Hematopoietic multipotent progenitor cell treated with erythropoietin and hydrocortisone succinate and interleukin-3 and kit ligand, for 15 days (in vitro differentiated cells): ENCODE measurements around the gene SPATA7.

Source experiments
- DNase-seq: peaks from one replicate; pipeline ENCODE4 v3.0.0-alpha.2; 2015; ENCODE audit warnings: low spot score

The SPATA7 gene

DNA sequence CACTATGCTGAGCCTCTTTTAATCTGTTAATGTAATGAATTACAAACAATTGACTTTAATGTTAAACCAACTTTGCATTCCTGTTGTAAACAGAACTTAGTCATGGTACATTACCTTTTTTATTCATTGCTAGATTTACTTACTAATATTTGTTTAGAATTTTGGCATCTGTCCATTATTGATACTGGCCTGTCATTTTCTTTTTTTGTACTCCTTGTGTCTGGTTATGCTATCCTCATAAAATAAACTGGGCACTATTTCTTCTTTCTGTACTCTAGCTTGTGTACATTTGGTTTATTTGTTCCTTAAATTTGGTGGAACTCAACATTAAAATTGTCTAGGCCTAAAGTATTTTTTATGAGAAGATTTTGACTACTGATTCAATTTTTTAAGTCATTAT, 32.1 kb downstream of the SPATA7 start:
- DNase-seq = no peak

DNA sequence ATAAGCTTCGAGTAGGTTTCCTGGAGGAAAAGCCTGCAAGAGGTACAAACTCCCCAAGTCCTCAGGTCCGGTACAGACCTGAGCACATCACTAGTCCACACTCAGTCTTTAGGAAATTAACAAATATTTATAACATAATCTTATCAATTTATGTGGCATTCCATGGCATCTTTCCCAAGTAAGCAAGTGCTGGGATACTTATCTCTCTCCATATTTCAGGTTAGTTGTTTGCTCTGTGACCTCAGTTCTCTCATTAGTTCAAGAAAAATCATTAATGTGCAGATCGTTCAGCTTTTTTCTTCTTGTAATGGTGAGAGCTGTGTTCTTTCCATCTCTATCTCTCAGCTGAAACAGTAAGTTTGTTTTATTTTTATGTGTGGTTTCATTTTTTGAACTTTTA, 34.7 kb downstream of the SPATA7 start:
- no peak for DNase-seq

DNA sequence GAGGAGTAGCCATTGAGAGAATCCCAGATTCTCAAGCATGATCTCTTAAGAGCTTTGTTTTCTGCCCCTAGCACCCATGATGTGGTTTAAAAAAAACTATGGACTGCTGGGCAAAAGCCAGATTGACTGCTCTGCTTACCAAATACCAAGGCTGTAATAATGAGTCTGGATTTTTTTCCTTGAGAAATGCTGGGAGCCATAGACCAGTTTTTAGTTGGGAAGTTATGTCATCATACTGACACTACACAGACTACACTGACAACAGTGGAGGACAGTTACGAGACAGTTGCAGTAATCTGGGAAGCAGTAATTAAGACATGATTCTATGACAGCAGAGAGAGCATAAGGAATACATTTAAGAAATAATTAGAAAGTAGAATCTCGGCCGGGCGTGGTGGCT, 35.8 kb downstream of the SPATA7 start:
- DNase-seq = no peak

DNA sequence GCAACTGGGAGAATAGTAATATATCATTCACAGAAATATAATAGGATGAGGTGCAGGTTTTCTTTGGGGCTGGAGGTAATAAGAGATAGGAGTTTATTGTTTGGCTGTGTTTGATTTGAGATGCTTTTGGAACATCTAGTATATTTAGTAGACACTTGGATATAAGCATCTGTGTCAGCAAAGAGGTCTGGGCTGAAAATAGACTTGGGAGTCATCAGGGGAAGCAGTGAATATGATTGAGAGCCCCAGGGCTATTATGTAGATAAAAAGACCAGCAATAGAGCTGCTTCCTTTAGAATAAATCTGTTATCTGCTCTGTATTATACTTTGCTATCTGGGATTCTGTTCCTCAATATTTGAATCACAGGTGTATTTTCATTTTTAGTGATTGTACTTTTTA, 36.6 kb downstream of the SPATA7 start:
- DNase-seq = no peak

DNA sequence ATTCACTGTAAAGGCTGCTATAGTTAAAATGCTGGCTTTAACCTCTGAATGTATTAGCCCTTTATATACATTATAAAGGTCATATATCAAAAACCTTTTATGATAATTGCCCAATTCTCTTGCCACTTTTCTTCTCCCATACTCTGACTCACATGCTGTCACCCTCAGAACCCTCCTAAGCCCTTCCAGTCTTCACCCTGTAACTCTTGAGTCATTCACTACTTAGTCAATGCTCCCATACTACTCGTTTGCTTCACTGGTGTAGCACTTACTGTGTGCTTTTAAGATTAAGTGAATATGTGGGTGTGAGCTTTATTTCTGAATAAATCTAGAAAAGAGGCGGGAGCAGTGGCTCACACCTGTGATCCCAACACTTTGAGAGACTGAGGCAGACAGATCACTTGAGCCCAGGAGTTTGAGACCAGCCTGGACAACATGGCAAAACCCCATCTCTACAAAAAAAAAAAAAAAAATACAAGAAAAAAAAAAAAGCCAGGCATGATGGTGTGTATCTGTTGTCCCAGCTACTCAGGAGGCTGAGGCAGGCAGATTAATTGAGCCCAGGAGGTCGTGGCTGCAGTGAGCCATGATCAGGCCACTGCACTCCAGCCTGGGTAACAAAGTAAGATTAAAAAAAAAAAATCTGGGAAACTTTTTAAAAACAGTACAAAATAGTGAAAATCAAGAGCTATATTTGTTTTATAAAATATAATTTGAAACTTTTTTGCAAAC, 37.6 kb downstream of the SPATA7 start:
- no peak for DNase-seq

DNA sequence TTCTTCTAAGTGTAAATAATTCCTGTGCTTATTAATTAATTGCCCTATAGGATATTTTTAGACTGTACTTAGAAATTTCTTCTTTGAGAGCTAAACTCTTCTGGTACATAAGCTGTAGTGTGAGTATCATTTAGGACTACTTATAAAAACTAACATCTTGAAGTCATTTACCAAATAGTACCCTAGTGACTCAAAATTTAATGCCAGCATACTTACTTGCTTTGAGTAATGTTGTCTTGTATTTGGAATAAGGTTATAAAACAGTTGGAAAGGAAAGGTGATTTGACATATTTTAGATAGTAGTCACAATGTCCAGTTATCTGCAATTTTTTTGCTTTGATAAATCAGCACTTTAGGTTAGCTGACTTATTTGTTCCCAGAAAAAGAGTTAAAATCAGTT, 39.1 kb downstream of the SPATA7 start:
- no peak for DNase-seq

DNA sequence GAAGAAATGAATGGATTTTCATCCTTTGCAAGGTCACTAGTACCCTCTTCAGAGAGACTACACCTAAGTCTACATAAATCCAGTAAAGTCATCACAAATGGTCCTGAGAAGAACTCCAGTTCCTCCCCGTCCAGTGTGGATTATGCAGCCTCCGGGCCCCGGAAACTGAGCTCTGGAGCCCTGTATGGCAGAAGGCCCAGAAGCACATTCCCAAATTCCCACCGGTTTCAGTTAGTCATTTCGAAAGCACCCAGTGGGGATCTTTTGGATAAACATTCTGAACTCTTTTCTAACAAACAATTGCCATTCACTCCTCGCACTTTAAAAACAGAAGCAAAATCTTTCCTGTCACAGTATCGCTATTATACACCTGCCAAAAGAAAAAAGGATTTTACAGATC, 40.8 kb downstream of the SPATA7 start:
- DNase-seq = no peak

DNA sequence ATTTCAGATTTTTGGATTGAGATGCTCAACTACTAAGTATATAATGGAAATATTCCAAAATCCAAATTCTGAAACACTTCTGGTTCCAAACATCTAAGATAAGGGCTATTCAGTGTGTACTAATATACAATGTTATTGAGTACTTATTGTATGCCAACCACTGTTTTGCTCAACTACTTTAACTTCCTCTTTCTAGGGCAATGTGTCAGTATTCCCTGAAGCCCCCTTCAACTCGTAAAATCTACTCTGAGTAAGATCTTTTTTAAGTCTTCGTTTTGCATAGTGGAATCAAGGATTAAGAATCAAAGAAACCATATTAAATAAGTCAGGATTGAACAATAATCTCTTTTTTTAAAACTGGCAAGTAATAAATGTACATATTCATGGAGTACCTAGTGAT, 45.5 kb downstream of the SPATA7 start:
- no peak for DNase-seq

DNA sequence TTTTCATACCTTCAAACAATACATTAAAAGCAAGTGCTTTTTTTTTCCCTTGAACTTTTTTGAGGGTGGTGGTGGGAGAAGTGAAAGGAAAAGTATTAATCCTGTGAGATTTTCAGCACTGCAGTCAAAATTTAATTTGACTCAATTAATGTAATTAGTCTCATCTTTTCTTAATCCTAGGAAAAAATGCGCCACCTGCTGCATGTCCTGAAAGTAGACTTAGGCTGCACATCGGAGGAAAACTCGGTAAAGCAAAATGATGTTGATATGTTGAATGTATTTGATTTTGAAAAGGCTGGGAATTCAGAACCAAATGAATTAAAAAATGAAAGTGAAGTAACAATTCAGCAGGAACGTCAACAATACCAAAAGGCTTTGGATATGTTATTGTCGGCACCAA, 52.2 kb downstream of the SPATA7 start:
- DNase-seq = no peak

DNA sequence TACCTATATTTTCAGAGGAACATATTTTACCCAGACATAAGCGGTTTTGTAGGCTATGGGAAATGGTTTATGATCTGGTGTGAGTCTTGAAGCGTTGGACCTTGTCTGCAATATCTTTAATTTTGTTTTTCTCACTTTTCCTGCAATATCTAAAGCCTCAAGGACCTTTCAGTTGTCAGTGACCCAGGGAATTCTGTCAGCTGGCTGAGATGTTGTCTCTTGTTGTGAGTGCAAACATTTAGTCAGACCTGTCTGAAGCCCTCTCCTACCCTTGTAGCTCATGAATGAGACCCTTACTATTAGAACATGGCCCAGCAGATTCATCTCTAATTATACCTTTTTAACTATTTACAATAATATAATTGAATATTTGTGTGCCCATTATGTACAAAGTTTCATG, 53.6 kb downstream of the SPATA7 start:
- no peak for DNase-seq

DNA sequence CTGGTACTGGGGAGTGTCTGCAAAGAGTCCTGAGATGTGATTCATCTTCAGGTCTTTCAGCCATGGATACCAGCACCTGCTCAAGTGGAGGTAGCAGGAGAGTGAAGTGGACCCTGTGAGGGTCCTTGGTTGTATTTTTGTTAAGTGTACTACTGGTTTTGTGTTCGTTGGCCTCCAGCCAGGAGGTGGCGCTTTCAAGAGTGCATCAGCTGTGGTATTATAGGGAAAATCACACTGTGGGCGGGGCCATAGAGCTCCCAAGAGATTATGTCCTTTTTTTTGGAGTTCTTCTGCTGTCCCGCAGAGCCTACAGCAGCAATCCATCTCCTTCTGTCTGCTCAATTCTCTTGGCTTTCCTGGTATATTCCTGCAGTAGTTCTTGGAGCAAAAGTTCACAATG, 66.8 kb downstream of the SPATA7 start:
- DNase-seq = no peak

DNA sequence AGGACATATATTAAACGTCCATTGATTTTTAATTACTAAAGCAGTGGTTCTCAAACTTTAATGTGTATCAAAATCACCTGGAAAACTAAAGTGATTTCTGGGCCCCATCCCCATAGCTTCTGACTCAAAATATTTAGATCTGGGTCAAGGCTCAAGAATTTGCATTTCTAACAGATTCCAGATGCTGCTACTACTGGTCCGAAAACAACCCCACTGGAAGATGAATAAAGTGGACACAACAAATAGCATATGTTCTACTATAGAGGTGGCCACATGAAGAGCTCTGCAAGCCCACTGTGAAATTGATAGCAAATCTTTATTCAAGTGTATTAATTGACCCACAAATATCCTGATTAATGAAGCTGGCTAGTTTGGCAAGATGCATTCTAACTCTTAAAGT, 69.4 kb downstream of the SPATA7 start:
- no peak for DNase-seq

DNA sequence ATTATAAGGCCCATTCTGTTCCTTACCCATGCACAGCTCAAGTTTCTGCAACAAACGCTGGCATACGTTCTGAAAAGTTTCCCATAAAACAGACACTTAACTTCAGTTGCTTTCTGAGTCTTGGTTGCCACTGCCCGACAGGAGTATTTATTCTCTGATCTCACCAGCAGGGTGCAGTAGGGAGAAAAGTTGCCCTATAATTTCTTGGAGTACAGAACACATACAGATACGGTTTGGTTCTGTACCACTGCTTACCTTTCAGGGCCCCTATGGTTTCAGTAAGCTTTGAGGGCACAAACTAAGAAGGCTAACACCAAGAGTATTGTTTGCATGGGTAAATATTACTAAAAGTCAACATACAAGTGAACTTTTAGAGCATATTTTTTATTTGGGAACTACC, 77.9 kb downstream of the SPATA7 start:
- no peak for DNase-seq

DNA sequence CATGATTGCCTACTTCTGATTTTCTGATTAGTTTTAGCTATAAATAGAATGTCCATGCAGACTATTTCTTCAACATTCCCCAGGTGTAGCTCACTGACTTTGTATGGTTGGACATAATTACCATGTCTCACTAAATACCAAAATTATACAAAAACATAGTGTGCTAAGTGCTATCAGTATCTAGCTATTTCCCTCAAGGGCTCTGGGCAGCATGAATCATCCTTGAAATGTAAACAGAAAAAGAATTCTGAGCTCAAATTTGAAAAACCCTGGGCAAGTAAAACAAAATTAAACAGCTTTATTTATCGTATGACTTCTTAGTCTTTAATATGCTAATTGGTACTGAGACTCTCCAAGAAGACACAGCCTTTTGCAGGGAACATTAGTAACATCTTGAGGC, 82.9 kb downstream of the SPATA7 start:
- DNase-seq = no peak

DNA sequence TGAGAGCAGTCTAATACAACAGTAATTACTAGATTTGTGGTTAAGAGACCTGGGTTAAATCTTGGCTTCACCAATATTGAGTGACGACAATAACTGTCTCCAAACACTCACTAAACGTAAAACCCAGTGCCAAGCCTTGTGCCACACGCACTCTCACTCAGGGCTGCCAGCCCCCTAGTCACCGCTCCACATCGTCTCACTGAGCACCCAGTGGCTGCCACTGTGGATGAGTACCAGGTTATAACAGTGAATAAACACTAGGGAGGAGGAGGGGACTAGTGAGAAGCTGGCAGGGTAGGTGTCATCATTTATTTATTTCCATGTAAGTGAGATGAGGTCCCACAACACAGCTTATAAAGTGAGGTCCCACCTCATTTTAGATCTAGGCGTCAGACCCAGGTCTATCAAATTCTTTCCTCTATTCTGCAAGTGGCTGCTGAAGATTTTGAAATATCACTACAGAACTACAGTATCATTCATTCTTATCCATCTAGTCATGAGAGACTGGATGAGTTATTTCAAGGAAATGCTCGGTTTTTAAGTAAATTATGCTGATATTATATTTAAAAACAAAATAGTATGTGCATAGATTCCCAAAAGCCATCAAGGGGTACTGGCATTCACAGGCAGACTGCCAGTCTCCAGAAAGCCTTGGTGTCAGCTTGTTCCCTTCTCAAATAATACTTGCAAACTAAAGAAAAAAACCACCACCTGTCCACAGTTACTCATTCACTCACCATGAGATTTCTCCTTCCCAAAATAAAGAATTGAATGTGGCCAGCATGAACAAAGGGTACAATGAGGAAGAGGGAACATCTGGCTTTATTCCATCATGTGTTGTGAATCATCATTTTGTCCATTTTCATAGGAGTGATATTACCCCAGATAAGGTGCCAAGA, 85.3 kb downstream of the SPATA7 start:
- no peak for DNase-seq

DNA sequence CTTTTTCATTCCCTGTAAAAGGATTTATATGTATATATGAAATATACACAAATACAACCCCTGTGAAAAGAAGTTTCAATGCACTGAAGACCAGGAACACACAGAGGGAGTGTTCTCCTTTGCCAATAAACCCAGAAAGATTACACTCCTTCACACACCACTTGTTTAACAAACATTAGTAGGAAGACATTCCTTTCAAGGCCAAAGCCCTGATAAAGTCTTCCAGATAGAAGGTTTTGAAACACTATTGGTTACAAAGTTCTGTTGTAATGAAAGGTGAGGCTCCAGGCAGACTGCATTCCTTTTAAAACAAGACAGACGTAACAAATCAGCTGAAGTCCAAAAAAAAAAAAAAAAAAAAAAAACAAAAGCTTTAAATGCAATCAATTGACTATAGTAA, 88.3 kb downstream of the SPATA7 start:
- DNase-seq = no peak

DNA sequence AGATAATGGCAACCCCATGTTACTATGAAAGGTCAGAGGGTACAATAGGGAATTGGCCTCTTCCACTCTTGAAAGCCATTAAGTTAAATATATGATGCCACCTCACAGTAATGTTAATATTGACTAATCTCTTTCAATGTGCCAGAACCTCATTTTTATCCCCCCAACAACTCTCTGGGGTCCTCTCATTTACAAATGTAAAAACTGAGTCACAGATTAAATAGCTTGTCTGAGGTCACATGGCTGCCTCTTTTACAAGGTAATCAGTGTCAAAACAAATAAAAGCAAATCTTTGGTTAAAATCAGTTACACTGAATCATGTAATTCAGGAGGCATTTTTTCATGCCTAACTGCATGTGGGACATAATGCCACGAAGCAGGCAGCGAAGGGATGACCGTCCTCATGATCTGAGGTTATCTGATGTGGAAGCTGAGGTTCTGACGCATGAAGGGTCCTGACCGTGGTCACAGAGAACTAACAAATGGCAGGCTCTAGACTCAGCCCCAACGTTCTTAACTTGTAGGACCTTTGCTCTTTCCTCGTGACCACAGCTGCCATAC, 90.8 kb downstream of the SPATA7 start:
- no peak for DNase-seq

DNA sequence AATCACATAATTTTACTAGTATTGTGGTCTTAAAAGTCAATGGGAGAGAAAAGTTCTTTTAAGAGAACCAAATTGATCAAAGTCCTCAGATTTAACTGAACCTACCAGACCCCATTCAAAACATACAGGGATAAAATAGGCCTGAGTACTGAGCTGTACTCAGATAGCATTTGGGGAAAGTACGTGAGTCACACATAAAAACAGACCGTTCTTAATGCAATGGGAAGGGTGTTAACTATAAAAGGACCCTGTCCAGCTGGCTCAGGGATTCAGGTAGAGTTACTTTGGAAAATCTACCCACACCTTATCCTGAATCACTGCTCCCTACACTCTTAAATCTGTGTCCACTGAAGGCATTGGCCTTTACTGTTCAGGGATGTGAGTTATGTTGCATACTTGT, 91.4 kb downstream of the SPATA7 start:
- DNase-seq = no peak

DNA sequence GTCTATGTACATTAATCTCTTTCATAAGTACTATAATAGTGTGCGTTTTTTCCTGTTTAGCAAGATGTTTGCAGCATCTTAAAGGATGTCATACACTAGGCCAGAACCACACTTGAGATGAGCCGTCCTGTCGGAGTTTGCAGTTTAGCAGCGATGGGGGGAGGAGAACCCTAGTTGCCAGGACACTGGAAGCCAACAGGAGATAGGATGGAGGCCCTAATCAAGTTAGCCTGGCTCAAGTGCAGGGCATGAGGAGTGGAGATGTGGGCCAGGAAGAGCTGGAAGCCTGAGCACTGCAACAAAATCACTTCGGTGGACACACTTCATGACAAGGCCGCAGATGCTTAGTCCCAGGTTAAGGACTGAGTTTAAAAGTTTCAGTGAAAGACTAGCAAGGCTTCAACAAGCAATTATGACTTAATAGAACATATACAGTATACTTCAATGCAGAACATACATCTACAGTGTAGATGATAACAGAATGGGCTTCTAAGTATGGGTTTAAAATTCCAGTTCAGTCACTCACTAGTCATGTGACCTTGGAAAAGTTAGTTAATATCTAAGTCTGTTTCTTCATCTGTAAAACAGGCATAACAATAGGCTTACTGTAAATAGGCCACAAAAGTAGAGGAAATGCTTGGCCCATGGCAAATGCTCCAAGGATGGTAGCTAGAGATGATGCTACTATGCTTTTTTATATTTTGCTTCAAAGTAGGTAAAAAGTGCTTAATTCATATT, 92.2 kb downstream of the SPATA7 start:
- DNase-seq = no peak

DNA sequence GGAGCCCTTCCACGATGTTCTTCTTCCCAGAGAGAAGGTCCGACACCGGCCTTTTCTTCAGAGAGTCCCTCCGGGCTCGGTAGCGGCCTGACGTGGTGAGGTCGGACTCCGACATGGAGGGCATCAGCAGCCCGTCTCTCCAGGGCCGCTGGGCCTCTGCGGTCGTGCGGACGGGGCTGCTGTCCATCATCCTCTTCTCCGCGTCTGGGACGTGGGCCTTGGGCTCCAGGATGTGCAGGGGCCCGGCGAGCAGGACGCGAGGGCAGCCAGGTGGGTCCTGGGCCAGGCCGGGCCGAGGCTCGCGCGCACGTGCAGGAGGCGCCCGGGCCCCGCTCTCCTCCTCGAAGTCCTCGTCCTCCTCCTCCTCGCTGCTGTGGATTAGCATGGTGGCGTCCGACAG, 93.5 kb downstream of the SPATA7 start:
- no peak for DNase-seq

DNA sequence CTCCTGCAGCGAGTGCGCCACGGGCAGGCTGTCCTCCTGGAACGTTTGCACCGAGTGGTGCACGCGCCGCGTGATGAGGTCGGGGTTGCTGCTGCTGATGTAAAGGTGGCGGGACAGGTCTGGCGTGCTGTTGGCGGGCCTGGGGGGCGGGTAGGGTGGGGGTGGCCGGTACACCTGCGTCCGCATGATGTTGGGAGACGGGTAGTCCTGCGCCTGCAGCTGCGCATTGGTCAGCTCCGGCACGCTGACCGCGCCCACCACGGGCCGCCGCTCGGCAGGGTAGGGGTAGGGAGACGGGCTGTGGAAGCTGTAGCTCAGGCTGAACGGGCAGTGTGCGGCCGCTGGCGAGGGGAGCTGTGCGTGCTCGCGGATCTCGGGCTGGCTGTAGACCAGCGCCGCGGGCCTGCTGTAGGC, 94.1 kb downstream of the SPATA7 start:
- DNase-seq = no peak

DNA sequence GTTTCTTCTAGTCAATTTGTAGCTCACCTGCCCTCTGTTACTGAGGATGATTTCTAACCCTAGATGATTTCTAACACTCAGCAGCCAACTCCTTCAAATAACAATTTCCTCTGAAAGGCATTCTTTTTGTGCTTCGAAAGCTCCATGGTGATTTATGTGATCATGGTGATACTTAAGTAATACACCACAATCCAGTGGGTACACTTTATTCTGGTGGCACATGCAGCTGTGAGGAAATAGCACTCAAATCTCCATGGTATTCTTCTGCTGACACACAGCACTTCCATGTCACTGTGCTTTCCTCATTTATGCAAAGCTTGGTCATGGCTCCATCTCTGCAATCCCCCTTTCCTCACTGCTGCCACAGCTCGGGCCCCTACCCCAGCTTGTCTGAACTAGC, 95.6 kb downstream of the SPATA7 start:
- no peak for DNase-seq

DNA sequence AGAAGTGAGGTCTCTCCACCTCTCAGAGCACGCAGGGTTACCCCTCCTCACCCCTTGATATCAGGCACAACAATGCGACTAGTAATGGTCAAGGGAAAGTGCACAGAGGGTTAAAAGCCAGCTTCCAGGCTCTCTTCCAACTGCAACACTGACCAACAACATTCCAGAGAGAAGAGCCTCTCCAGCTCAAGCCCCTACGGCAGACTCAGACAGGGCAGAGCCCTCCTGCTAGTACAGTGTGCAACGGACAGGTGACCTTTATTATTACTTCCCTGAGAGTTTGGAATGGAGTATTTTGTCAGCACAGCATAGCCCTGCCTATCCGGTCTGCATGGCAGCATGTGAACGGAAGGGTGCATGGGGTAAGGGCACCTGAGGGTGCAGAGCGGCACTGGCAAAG, 96.3 kb downstream of the SPATA7 start:
- no peak for DNase-seq
